K562 (cell line): ENCODE results near the gene HTR4. TPM values are rescaled to one million over a fixed set of nuclear protein-coding genes. Genes with fewer than 3 reads are reported as not detected.

Experiments
- CBX8 ChIP-seq: fragments of 200-600 bp; sonication (generic); IDR thresholded peaks from 2 replicates; pipeline ENCODE4 v1.6.1; 2012; ENCODE audit warnings: borderline replicate concordance, mixed run types, low read depth, mild to moderate bottlenecking, moderate library complexity, mixed read lengths, low read length, control low read depth, inconsistent platforms; ENCODE audit not compliant: poor library complexity, severe bottlenecking; ENCODE audit errors: extremely low read depth
- KAT7 ChIP-seq: sonication (generic); formaldehyde crosslinking; IDR thresholded peaks from 2 replicates; pipeline ENCODE4 v1.8.0; 2022; ENCODE audit warnings: missing genetic modification reagents, mild to moderate bottlenecking, borderline replicate concordance
- POLR2AphosphoS2 ChIP-seq: IDR thresholded peaks from 2 replicates; pipeline ENCODE4 v1.6.1; 2012; ENCODE audit warnings: low read length, improper control_type of control experiment
- SLC30A9 ChIP-seq: fragments of 250-450 bp; sonication (Bioruptor Pico); IDR thresholded peaks from 2 replicates; pipeline ENCODE4 v1.8.0; 2022; ENCODE audit warnings: mild to moderate bottlenecking, moderate library complexity
- SMAD4 ChIP-seq: fragments of 250-450 bp; sonication (Bioruptor Pico); conservative IDR thresholded peaks from 2 replicates; pipeline ENCODE4 v1.8.0; 2021; ENCODE audit warnings: inconsistent platforms, mild to moderate bottlenecking, moderate library complexity
- TCFL5 ChIP-seq: fragments of 250-450 bp; sonication (Bioruptor Pico); conservative IDR thresholded peaks from 2 replicates; pipeline ENCODE4 v1.6.1; 2021; ENCODE audit warnings: mild to moderate bottlenecking, moderate library complexity, matching md5 sums
- TRIM28 ChIP-seq: fragments of 450-650 bp; IDR thresholded peaks from 2 replicates; pipeline ENCODE4 v1.6.1; 2017
- U2AF1 ChIP-seq: fragments of 200-400 bp; formaldehyde crosslinking; optimal IDR thresholded peaks from 2 replicates; pipeline ENCODE3; 2017; ENCODE audit warnings: mild to moderate bottlenecking, low read depth, low read length, moderate library complexity
- ZBTB8A ChIP-seq: fragments of 450-650 bp; IDR thresholded peaks from 2 replicates; pipeline ENCODE4 v1.6.1; 2018; ENCODE audit warnings: mild to moderate bottlenecking, moderate library complexity; ENCODE audit not compliant: partially characterized antibody
- ZNF324 ChIP-seq: fragments of 250-450 bp; sonication (Bioruptor Pico); IDR thresholded peaks from 2 replicates; pipeline ENCODE4 v1.4.0; 2020; ENCODE audit warnings: mild to moderate bottlenecking
- ZNF436 ChIP-seq: fragments of 250-450, 450-650 bp; sonication (Bioruptor Pico); formaldehyde crosslinking; IDR thresholded peaks from 2 replicates; pipeline ENCODE4 v1.7.0; 2020; ENCODE audit warnings: mild to moderate bottlenecking
- ZNF77 ChIP-seq: fragments of 250-450 bp; sonication (Bioruptor Pico); IDR thresholded peaks from 2 replicates; pipeline ENCODE4 v1.5.0; 2020
- polyA plus RNA-seq, 8 experiments: library from polyadenylated mRNA; depleted of rRNA in 4 of 8; stranded (reverse) in 5 of 8; unstranded in 3 of 8; fragments of >200 nt; fragmentation: Nextera tagmentation in 2 of 8; fragmentation: Illumina TruSeq in 1 of 8; extraction: Ambion mirVana in 2 of 8; extraction: Trizol in 1 of 8; gene quantifications; 2 replicates each; pipeline versions ENCODE4 v1.2.1 to v1.2.3, GENCODE V29; 2011 to 2014; ENCODE audit warnings: inconsistent platforms in 1 of 8, missing spikeins in 1 of 8
- total RNA-seq, 7 experiments: library from RNA; depleted of rRNA in 6 of 7; stranded (reverse); fragments of >200 nt in 6 of 7; fragmentation: Illumina TruSeq in 2 of 7; extraction: Trizol in 2 of 7; gene quantifications; 2 replicates each; pipeline versions ENCODE4 v1.2.1 to v1.2.3, GENCODE V29; 2011 to 2021; ENCODE audit warnings: low replicate concordance in 1 of 7
- TF ChIP-seq, protein P1 (sequence below): sonication (generic); formaldehyde crosslinking; IDR thresholded peaks from 2 replicates; pipeline ENCODE4 v1.8.0; 2022; ENCODE audit warnings: mild to moderate bottlenecking, missing genetic modification reagents
- TF ChIP-seq, protein P2 (sequence below): sonication (generic); formaldehyde crosslinking; IDR thresholded peaks from 2 replicates; pipeline ENCODE4 v1.4.0; 2020; ENCODE audit warnings: mild to moderate bottlenecking, missing genetic modification reagents
- TF ChIP-seq, protein P3 (sequence below): sonication (generic); formaldehyde crosslinking; IDR thresholded peaks from 2 replicates; pipeline ENCODE4 v1.8.1; 2023; ENCODE audit warnings: mild to moderate bottlenecking, missing genetic modification reagents
- TF ChIP-seq, protein P4 (sequence below): sonication (generic); formaldehyde crosslinking; IDR thresholded peaks from 2 replicates; pipeline ENCODE4 v1.8.0; 2022; ENCODE audit warnings: mild to moderate bottlenecking, missing genetic modification reagents

Gene HTR4
- total and polyA plus RNA-seq, 9 of the 15 experiments (the other 6 are each of a cell fraction or from before 2014, with no cell fraction given): 0.13 TPM; not detected in 8

DNA sequence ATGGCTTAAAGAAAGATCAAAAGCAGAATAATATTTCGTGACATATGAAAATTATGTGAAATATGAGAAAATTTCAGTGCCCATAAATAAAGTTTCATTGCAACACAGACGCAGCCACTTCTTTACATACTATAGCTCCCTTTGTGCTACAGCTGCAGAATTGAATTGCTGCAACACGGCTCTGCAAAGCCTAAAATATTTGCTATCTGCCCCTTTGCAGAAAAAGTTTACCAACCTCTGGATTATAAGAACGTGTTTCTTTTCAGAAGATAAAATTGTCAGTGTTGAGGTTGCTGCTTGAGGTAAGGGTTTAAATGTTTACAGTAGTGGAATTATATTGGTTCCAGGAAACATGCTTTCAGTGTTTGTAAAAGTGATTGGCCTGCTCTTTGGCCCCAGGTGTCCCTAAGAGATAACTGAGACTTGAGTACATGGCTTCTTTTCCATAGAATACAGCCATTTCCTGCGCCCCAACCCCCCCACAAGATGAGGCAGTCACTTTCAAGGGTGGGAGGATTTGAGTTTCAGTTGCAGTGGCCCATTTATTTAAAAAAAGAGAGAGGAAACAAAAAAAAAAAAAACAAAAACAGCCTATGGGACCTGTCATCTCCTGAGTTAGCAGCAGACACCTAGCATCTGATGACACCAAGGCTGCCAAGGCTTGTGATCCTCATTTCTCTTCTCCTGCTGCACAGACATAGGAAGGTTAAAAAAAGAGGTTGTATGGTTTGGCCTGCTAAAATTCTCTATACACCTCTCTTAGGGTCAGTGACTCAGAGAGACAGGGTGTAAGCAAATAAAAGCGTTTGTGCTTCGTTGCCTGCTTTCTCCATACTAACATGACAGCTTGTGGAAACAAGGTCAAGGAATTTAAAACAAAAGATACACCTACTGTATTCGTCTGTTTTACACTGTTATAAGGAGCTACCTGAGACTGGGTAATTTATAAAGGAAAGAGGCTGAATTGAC is 28.0 kb upstream of the HTR4 start (continued):
- TF ChIP-seq KAT7 (CRISPR knock-in tag): no peak
- TF ChIP-seq, protein P1, sequence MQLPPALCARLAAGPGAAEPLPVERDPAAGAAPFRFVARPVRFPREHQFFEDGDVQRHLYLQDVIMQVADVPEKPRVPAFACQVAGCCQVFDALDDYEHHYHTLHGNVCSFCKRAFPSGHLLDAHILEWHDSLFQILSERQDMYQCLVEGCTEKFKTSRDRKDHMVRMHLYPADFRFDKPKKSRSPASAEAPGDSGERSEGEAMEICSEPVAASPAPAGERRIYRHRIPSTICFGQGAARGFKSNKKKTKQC (CRISPR knock-in tag): no peak
- 0 out of 2 replicates have a peak, but pooled peaks have one; percentile 56 for TF ChIP-seq SMAD4 (CRISPR knock-in tag)
- no peak for TF ChIP-seq ZNF324 (CRISPR knock-in tag)
- TF ChIP-seq TRIM28: peak; percentile 35; the same call in 1 of the 2 replicates
- no peak for TF ChIP-seq CBX8
- TF ChIP-seq SLC30A9 (CRISPR knock-in tag): no peak
- no peak for TF ChIP-seq ZBTB8A
- TF ChIP-seq, protein P2, sequence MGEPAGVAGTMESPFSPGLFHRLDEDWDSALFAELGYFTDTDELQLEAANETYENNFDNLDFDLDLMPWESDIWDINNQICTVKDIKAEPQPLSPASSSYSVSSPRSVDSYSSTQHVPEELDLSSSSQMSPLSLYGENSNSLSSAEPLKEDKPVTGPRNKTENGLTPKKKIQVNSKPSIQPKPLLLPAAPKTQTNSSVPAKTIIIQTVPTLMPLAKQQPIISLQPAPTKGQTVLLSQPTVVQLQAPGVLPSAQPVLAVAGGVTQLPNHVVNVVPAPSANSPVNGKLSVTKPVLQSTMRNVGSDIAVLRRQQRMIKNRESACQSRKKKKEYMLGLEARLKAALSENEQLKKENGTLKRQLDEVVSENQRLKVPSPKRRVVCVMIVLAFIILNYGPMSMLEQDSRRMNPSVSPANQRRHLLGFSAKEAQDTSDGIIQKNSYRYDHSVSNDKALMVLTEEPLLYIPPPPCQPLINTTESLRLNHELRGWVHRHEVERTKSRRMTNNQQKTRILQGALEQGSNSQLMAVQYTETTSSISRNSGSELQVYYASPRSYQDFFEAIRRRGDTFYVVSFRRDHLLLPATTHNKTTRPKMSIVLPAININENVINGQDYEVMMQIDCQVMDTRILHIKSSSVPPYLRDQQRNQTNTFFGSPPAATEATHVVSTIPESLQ (CRISPR knock-in tag): no peak
- TF ChIP-seq, protein P3, sequence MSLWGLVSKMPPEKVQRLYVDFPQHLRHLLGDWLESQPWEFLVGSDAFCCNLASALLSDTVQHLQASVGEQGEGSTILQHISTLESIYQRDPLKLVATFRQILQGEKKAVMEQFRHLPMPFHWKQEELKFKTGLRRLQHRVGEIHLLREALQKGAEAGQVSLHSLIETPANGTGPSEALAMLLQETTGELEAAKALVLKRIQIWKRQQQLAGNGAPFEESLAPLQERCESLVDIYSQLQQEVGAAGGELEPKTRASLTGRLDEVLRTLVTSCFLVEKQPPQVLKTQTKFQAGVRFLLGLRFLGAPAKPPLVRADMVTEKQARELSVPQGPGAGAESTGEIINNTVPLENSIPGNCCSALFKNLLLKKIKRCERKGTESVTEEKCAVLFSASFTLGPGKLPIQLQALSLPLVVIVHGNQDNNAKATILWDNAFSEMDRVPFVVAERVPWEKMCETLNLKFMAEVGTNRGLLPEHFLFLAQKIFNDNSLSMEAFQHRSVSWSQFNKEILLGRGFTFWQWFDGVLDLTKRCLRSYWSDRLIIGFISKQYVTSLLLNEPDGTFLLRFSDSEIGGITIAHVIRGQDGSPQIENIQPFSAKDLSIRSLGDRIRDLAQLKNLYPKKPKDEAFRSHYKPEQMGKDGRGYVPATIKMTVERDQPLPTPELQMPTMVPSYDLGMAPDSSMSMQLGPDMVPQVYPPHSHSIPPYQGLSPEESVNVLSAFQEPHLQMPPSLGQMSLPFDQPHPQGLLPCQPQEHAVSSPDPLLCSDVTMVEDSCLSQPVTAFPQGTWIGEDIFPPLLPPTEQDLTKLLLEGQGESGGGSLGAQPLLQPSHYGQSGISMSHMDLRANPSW (CRISPR knock-in tag): no peak
- no peak for TF ChIP-seq ZNF436 (CRISPR knock-in tag)
- no peak for TF ChIP-seq U2AF1
- TF ChIP-seq POLR2AphosphoS2: no peak
- TF ChIP-seq, protein P4, sequence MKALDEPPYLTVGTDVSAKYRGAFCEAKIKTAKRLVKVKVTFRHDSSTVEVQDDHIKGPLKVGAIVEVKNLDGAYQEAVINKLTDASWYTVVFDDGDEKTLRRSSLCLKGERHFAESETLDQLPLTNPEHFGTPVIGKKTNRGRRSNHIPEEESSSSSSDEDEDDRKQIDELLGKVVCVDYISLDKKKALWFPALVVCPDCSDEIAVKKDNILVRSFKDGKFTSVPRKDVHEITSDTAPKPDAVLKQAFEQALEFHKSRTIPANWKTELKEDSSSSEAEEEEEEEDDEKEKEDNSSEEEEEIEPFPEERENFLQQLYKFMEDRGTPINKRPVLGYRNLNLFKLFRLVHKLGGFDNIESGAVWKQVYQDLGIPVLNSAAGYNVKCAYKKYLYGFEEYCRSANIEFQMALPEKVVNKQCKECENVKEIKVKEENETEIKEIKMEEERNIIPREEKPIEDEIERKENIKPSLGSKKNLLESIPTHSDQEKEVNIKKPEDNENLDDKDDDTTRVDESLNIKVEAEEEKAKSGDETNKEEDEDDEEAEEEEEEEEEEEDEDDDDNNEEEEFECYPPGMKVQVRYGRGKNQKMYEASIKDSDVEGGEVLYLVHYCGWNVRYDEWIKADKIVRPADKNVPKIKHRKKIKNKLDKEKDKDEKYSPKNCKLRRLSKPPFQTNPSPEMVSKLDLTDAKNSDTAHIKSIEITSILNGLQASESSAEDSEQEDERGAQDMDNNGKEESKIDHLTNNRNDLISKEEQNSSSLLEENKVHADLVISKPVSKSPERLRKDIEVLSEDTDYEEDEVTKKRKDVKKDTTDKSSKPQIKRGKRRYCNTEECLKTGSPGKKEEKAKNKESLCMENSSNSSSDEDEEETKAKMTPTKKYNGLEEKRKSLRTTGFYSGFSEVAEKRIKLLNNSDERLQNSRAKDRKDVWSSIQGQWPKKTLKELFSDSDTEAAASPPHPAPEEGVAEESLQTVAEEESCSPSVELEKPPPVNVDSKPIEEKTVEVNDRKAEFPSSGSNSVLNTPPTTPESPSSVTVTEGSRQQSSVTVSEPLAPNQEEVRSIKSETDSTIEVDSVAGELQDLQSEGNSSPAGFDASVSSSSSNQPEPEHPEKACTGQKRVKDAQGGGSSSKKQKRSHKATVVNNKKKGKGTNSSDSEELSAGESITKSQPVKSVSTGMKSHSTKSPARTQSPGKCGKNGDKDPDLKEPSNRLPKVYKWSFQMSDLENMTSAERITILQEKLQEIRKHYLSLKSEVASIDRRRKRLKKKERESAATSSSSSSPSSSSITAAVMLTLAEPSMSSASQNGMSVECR (CRISPR knock-in tag): no peak
- TF ChIP-seq ZNF77 (CRISPR knock-in tag): no peak
- no peak for TF ChIP-seq TCFL5 (CRISPR knock-in tag)
